PC-3 (cell line): ENCODE measurements around the gene C12orf76. TPM values are rescaled to one million over a fixed set of nuclear protein-coding genes. Genes with fewer than 3 reads are reported as not detected.

Source experiments
- ATAC-seq: fragments of 200-7000 bp; cut with Tn5 transposase; 2 replicates; pipeline ENCODE4 v1.9.1; 2020; ENCODE audit warnings: mild to moderate bottlenecking, moderate library complexity
- BruUV-seq: library from RNA; stranded (reverse); fragments of 400-500 nt; replicated peaks from 2 replicates; lab custom pipeline; 2021; lab: Mats Ljungman, UMichigan
- CTCF ChIA-PET: fragments of 300-600 bp; sonication (Branson Sonifier 250); formaldehyde crosslinking; loops from one replicate; lab custom pipeline; 2022; ENCODE audit warnings: antibody characterized with exemption; lab: Charles Lee
- POLR2A ChIA-PET: fragments of 300-600 bp; sonication (Branson Sonifier 250); formaldehyde crosslinking; loops from one replicate; lab custom pipeline; 2022; ENCODE audit warnings: antibody characterized with exemption; ENCODE audit not compliant: unreplicated experiment; lab: Charles Lee
- DNase-seq: peaks from one replicate; pipeline ENCODE4 v3.0.0-alpha.2; 2015
- H2AFZ ChIP-seq: fragments of 300-600 bp; sonication (generic); 2 replicates; pipeline ENCODE4 v1.6.0; 2016; ENCODE audit warnings: antibody characterized with exemption, low read length
- H3F3A ChIP-seq: fragments of 300-600 bp; sonication (generic); one replicate; pipeline ENCODE4 v1.6.0; 2017; ENCODE audit warnings: antibody characterized with exemption, low read length, control low read depth, mild to moderate bottlenecking; ENCODE audit not compliant: unreplicated experiment
- H3K27ac ChIP-seq: fragments of 300-600 bp; sonication (generic); 2 replicates; pipeline ENCODE4 v1.5.1; 2016; ENCODE audit warnings: mild to moderate bottlenecking, low read length
- H3K27me3 ChIP-seq: fragments of 300-600 bp; sonication (generic); 2 replicates; pipeline ENCODE4 v1.6.1; 2016; ENCODE audit warnings: low read length, mixed read lengths
- H3K36me3 ChIP-seq: fragments of 300-600 bp; sonication (generic); 2 replicates; pipeline ENCODE4 v1.6.1; 2016; ENCODE audit warnings: low read depth, mixed run types, low read length, mixed read lengths
- H3K4me1 ChIP-seq: fragments of 300-600 bp; sonication (generic); 2 replicates; pipeline ENCODE4 v1.5.1; 2016; ENCODE audit warnings: low read length; ENCODE audit not compliant: insufficient read depth
- H3K4me2 ChIP-seq: fragments of 300-600 bp; sonication (generic); 2 replicates; pipeline ENCODE4 v1.6.0; 2016; ENCODE audit warnings: low read length
- H3K4me3 ChIP-seq: fragments of 300-600 bp; sonication (generic); 2 replicates; pipeline ENCODE4 v1.5.1; 2016; ENCODE audit warnings: mild to moderate bottlenecking, low read length, mixed read lengths
- H3K79me2 ChIP-seq: fragments of 300-600 bp; sonication (generic); 2 replicates; pipeline ENCODE4 v1.6.1; 2017; ENCODE audit warnings: low read length, mixed read lengths
- H3K9ac ChIP-seq: fragments of 300-600 bp; sonication (generic); 2 replicates; pipeline ENCODE4 v1.6.0; 2016; ENCODE audit warnings: mild to moderate bottlenecking, low read length
- H3K9me2 ChIP-seq: fragments of 300-600 bp; sonication (generic); replicated peaks from 2 replicates; pipeline ENCODE4 v1.6.1; 2016; ENCODE audit warnings: mixed run types, low read length, mixed read lengths
- H3K9me3 ChIP-seq: fragments of 300-600 bp; sonication (generic); 2 replicates; pipeline ENCODE4 v1.6.1; 2016; ENCODE audit warnings: low read length, mixed read lengths
- H4K20me1 ChIP-seq: fragments of 300-600 bp; sonication (generic); 2 replicates; pipeline ENCODE4 v1.6.1; 2016; ENCODE audit warnings: low read length, mixed read lengths
- EZH2 ChIP-seq: fragments of 300-600 bp; sonication (generic); IDR thresholded peaks from one replicate; pipeline ENCODE4 v1.6.1; 2017; ENCODE audit warnings: antibody characterized with exemption, mild to moderate bottlenecking, low read length; ENCODE audit not compliant: unreplicated experiment
- EZH2phosphoT487 ChIP-seq: fragments of 300-600 bp; sonication (generic); IDR thresholded peaks from 2 replicates; pipeline ENCODE4 v1.6.1; 2018; ENCODE audit warnings: mild to moderate bottlenecking, antibody characterized with exemption, low read length, borderline replicate concordance
- intact Hi-C: fragments of 100-400 bp; cut with micrococcal nuclease; formaldehyde crosslinking; loops from 2 replicates; pipeline ENCODE4 v1.9.0; 2023
- total RNA-seq: library from RNA; depleted of rRNA; stranded (reverse); fragments of >200 nt; gene quantifications from 2 replicates; pipeline ENCODE4 v1.2.3, GENCODE V29; 2014
- TF ChIP-seq, protein P1 (sequence below): fragments of 300-600 bp; sonication (generic); conservative IDR thresholded peaks from 2 replicates; pipeline ENCODE4 v1.5.1; 2017; ENCODE audit warnings: antibody characterized with exemption, low read depth, mild to moderate bottlenecking, low read length

Gene C12orf76
- total RNA-seq, 1 experiment from 2014 or later, result 6.7 TPM

DNA sequence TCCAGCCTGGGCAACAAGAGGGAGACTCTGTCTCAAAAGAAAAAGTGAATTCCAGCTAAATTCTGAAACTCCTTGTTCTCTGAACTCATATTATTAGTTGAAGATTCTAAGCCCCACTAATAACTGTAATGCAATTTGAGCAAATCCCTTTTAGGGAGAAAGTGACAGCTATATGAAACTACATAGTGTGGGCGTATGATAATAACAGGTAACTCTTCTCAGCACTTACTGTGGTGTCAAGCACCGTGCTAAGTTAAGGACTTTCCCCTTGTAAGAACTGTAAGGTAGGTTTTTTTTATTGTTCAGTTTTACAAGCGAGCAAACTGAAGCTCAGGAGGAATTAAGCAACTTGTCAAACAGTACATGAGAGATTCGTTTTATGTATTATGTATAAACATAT, 43.7 kb downstream of the C12orf76 start:
- Histone ChIP-seq H3K4me2 (no peak overlapping the region), H3K36me3 (peaks cover 6% of the 10 kb centered on the region; the same call in 1 of the 2 replicates), H2AFZ (no peak overlapping the region), H3K9me2 (no peaks in the 10 kb centered on the region), H3F3A (peaks cover 8% of the 10 kb centered on the region), H4K20me1 (no peaks in the 10 kb centered on the region), H3K79me2 (peaks cover 98% of the 10 kb centered on the region), H3K9ac (no peak overlapping the region), H3K9me3 (no peaks in the 10 kb centered on the region), H3K4me1 (peaks cover 32% of the 10 kb centered on the region), H3K4me3 (no peak overlapping the region), H3K27me3 (no peaks in the 10 kb centered on the region), H3K27ac (no peak overlapping the region)
- ATAC-seq, result no peak
- ChIA-PET POLR2A (no interaction called here), CTCF (interaction anchor here (0.6 kb wide), 1 partner anchor 19 kb away, joined by 3 read pairs; no protein-coding TSS in a partner anchor)
- no peak for DNase-seq
- intact Hi-C loops, result no loop called here
- no TSS peak for BruUV-seq
- TF ChIP-seq EZH2phosphoT487, result no peak
- TF ChIP-seq, protein P1, sequence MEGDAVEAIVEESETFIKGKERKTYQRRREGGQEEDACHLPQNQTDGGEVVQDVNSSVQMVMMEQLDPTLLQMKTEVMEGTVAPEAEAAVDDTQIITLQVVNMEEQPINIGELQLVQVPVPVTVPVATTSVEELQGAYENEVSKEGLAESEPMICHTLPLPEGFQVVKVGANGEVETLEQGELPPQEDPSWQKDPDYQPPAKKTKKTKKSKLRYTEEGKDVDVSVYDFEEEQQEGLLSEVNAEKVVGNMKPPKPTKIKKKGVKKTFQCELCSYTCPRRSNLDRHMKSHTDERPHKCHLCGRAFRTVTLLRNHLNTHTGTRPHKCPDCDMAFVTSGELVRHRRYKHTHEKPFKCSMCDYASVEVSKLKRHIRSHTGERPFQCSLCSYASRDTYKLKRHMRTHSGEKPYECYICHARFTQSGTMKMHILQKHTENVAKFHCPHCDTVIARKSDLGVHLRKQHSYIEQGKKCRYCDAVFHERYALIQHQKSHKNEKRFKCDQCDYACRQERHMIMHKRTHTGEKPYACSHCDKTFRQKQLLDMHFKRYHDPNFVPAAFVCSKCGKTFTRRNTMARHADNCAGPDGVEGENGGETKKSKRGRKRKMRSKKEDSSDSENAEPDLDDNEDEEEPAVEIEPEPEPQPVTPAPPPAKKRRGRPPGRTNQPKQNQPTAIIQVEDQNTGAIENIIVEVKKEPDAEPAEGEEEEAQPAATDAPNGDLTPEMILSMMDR, result no peak
- TF ChIP-seq EZH2, result no peak

DNA sequence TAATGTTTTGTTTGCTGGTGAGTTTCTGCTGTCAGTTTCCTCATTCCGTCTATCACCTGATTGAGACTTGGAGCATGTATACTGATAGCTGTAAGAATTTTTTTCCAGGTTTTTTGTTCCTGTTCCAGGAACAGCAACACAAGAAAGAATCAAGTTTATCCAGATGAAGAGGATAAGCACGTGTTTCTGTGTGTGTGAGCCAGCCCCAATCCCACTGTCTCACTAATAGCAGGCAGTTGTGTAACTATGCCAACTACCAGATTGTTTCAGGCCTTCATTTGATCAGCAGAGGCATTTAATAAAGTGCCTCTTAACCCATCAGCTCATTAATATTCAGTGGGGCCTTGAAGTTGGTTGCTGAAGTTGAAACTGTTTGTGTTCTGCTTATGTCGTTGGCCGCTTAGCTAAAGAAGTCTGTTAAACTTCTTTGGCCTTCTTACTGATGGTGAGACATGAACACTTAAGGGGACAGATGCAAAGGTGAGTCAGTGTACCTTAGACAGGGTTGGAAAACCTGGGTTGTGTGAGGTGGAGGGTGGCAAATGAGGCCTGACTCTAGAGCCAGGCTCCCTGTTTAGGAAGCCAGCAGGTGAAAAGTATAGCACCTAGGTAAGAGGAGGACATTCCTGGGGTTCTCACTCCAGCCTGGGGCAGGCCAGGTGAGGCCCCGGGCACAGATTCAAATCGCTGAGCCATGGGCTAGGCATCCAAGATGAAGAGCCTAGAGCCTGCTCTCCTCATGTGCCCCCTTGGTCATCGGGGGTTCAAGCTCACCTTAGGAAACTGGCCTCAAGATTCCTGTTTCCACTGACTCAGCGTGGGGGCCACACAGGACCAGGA, 45.4 kb downstream of the C12orf76 start:
- Histone ChIP-seq H3K27ac (no peak overlapping the region), H3F3A (peaks cover 8% of the 10 kb centered on the region), H3K36me3 (peaks cover 6% of the 10 kb centered on the region; the same call in 1 of the 2 replicates), H3K4me2 (peak overlapping the region; percentile 94; the same call in 1 of the 2 replicates), H3K9me2 (no peaks in the 10 kb centered on the region), H2AFZ (no peak overlapping the region), H3K27me3 (no peaks in the 10 kb centered on the region), H3K9ac (no peak overlapping the region), H3K4me3 (no peak overlapping the region), H3K4me1 (peaks cover 36% of the 10 kb centered on the region), H3K79me2 (peaks cover 85% of the 10 kb centered on the region), H3K9me3 (no peaks in the 10 kb centered on the region), H4K20me1 (no peaks in the 10 kb centered on the region)
- intact Hi-C loops, result no loop called here
- CTCF ChIA-PET, result interaction anchor here (0.7 kb wide), 1 partner anchor 100 kb away, joined by 3 read pairs; no protein-coding TSS in a partner anchor
- no peak for ATAC-seq
- BruUV-seq, result no TSS peak
- no peak for TF ChIP-seq EZH2
- TF ChIP-seq, protein P1, result no peak
- TF ChIP-seq EZH2phosphoT487, result no peak
- DNase-seq, result peak; percentile 26
- POLR2A ChIA-PET, result no interaction called here

DNA sequence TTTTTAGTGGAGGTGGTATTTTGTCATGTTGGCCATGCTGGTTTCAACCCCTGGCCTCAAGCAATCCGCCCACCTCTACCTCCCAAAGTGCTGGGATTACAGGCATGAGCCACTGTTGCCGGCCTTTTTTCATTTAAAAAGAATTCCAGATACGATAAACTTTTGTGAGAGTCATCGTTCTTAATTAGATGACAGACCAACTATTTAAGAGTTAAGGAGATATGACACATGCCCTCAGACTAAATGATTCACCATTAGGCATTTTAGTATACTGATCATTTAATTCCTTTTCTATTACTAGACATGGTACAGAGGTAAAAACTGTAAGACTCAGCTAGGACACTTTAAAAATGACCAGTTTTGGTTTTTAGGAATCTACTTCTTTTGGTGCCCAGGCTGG, 46.7 kb downstream of the C12orf76 start:
- no peaks in the 10 kb centered on the region for H3K9me2 ChIP-seq
- H3F3A ChIP-seq, result peaks cover 8% of the 10 kb centered on the region
- BruUV-seq, result no TSS peak
- H3K36me3 ChIP-seq, result peaks cover 6% of the 10 kb centered on the region; the same call in 1 of the 2 replicates
- no peak overlapping the region for H2AFZ ChIP-seq
- peaks cover 36% of the 10 kb centered on the region for H3K4me1 ChIP-seq
- CTCF ChIA-PET, result no interaction called here
- H3K4me3 ChIP-seq, result peak overlapping the region; percentile 49
- H3K27me3 ChIP-seq, result no peaks in the 10 kb centered on the region
- TF ChIP-seq, protein P1, result no peak
- TF ChIP-seq EZH2phosphoT487, result no peak
- no peak for TF ChIP-seq EZH2
- H4K20me1 ChIP-seq, result no peaks in the 10 kb centered on the region
- intact Hi-C loops, result no loop called here
- no peaks in the 10 kb centered on the region for H3K9me3 ChIP-seq
- H3K9ac ChIP-seq, result no peak overlapping the region
- H3K27ac ChIP-seq, result peak overlapping the region; percentile 58
- peak; percentile 87 for DNase-seq
- peak; percentile 42 for ATAC-seq
- POLR2A ChIA-PET, result no interaction called here
- H3K79me2 ChIP-seq, result peaks cover 72% of the 10 kb centered on the region
- H3K4me2 ChIP-seq, result peak overlapping the region; percentile 94
